Thyroid gland (tissue), 4 donors: Measurements from ENCODE around the gene SYNM.

ENCODE experiments used
- CTCF ChIP-seq, 6 experiments: fragments of 200-600 bp in 3 of 6; fragments of 450-650 bp in 3 of 6; sonication (generic) in 3 of 6; IDR thresholded peaks; one replicate each; pipeline ENCODE4 v1.5.1; 2016 to 2019; ENCODE audit warnings: antibody characterized with exemption in 6 of 6, mild to moderate bottlenecking in 2 of 6, inconsistent platforms in 1 of 6, moderate library complexity in 1 of 6
- POLR2A ChIP-seq, 2 donors: fragments of 450-650 bp; IDR thresholded peaks; one replicate each; pipeline ENCODE4 v1.6.1; 2017; ENCODE audit warnings: antibody characterized with exemption in 2 of 2, mild to moderate bottlenecking in 2 of 2, moderate library complexity in 1 of 2

- no peak for TF ChIP-seq CTCF (IDR thresholded peaks at IDR 0.05)
- no peak for TF ChIP-seq POLR2A (IDR thresholded peaks at IDR 0.05)
These were observed 17.0 kb downstream of the SYNM start for GRCh38 chr15:99121691-99122410.
